ENCODE measurements around the gene VSTM2B. TPM values are rescaled to one million over a fixed set of nuclear protein-coding genes. Genes with fewer than 3 reads are reported as not detected.

The VSTM2B gene
- total RNA-seq, 1 experiment from 2014 or later = not detected

DNA sequence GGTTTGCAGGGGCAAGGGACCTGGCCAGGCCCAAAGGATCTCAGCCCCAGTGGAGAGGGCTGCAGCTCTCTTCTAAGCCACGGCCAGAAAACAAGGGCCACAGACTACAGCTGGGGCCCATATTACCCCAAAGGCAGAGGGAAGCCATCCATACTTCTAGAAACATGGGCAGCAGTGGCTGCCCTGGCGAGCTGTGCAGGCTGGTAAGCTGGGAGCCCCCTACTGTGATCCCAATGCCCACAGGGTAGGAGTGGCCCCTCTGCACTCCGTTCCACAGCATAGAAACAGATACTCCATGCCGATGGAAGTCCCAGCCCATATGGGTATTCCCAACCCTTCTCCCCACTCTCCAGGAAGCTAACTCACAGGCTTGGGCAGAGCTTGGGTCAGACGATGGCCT lies 25.1 kb downstream of the VSTM2B start:
- Histone ChIP-seq H3K9me3 (ENCODE audit: insufficient read depth, low read depth) (no peaks in the 10 kb centered on the region), H4K20me1 (ENCODE audit: insufficient read depth) (no peaks in the 10 kb centered on the region), H3K27ac (no peak overlapping the region), H3K4me3 (no peak overlapping the region), H3K79me2 (ENCODE audit: low read depth) (no peaks in the 10 kb centered on the region), H3K4me1 (replicated peaks; ENCODE audit: insufficient read depth) (no peaks in the 10 kb centered on the region), H3K4me2 (no peak overlapping the region), H3K9me2 (ENCODE audit: insufficient read depth) (no peaks in the 10 kb centered on the region), H2AFZ (no peak overlapping the region), H3K36me3 (ENCODE audit: low read depth) (no peaks in the 10 kb centered on the region), H3F3A (ENCODE audit: insufficient read depth, low read depth) (no peaks in the 10 kb centered on the region), H3K27me3 (ENCODE audit: insufficient read depth, low read depth) (peaks cover 70% of the 10 kb centered on the region)
- BruUV-seq (replicated peaks) = no TSS peak
- TF ChIP-seq CTCF (conservative IDR thresholded peaks at IDR 0.05) (no peak), EZH2 (IDR thresholded peaks at IDR 0.05; ENCODE audit: low read depth) (no peak)
- CTCF ChIA-PET = no interaction called here
- DNase-seq = no peak
- POLR2A ChIA-PET (ENCODE audit: unreplicated experiment) = interaction anchor here (0.8 kb wide), 1 partner anchor 55 kb away, joined by 4 read pairs; the partner anchor contains the start of gene POP4
- intact Hi-C loops (cut with micrococcal nuclease; ENCODE audit: unreplicated experiment) = no loop called here

GRCh38 chr19:29551774-29552173 lies 26.0 kb downstream of the VSTM2B start:
- no TSS peak for BruUV-seq (replicated peaks)
- Histone ChIP-seq H3K9me3 (ENCODE audit: insufficient read depth, low read depth) (no peaks in the 10 kb centered on the region), H3K4me3 (no peak overlapping the region), H3K79me2 (ENCODE audit: low read depth) (no peaks in the 10 kb centered on the region), H2AFZ (no peak overlapping the region), H3K4me2 (no peak overlapping the region), H3K36me3 (ENCODE audit: low read depth) (no peaks in the 10 kb centered on the region), H3F3A (ENCODE audit: insufficient read depth, low read depth) (no peaks in the 10 kb centered on the region), H3K4me1 (replicated peaks; ENCODE audit: insufficient read depth) (no peaks in the 10 kb centered on the region), H3K9me2 (ENCODE audit: insufficient read depth) (no peaks in the 10 kb centered on the region), H3K27me3 (ENCODE audit: insufficient read depth, low read depth) (peaks cover 68% of the 10 kb centered on the region), H3K27ac (no peak overlapping the region), H4K20me1 (ENCODE audit: insufficient read depth) (no peaks in the 10 kb centered on the region)
- ChIA-PET POLR2A (ENCODE audit: unreplicated experiment) (interaction anchor here (0.8 kb wide), 1 partner anchor 54 kb away, joined by 4 read pairs; the partner anchor contains the start of gene POP4), CTCF (no interaction called here)
- no peak for TF ChIP-seq EZH2 (IDR thresholded peaks at IDR 0.05; ENCODE audit: low read depth)
- TF ChIP-seq CTCF (conservative IDR thresholded peaks at IDR 0.05) = no peak
- intact Hi-C loops (cut with micrococcal nuclease; ENCODE audit: unreplicated experiment) = no loop called here
- DNase-seq = no peak

GRCh38 chr19:29552454-29553280 lies 26.9 kb downstream of the VSTM2B start:
- no peak overlapping the region for H3K4me3 ChIP-seq

More at GRCh38 chr19:29552454-29553280, 26.9 kb downstream of the VSTM2B start:
- Histone ChIP-seq H3K9me2 (ENCODE audit: insufficient read depth) (no peaks in the 10 kb centered on the region), H3F3A (ENCODE audit: insufficient read depth, low read depth) (no peaks in the 10 kb centered on the region), H3K36me3 (ENCODE audit: low read depth) (no peaks in the 10 kb centered on the region), H3K9me3 (ENCODE audit: insufficient read depth, low read depth) (no peaks in the 10 kb centered on the region), H4K20me1 (ENCODE audit: insufficient read depth) (no peaks in the 10 kb centered on the region), H3K4me2 (no peak overlapping the region), H3K27ac (no peak overlapping the region), H3K4me1 (replicated peaks; ENCODE audit: insufficient read depth) (no peaks in the 10 kb centered on the region), H3K27me3 (ENCODE audit: insufficient read depth, low read depth) (peaks cover 59% of the 10 kb centered on the region), H2AFZ (no peak overlapping the region), H3K79me2 (ENCODE audit: low read depth) (no peaks in the 10 kb centered on the region)
- BruUV-seq (replicated peaks) = no TSS peak
- no peak for DNase-seq
- intact Hi-C loops (cut with micrococcal nuclease; ENCODE audit: unreplicated experiment) = no loop called here
- CTCF ChIA-PET = no interaction called here
- no peak for TF ChIP-seq CTCF (conservative IDR thresholded peaks at IDR 0.05)
- no peak for TF ChIP-seq EZH2 (IDR thresholded peaks at IDR 0.05; ENCODE audit: low read depth)
- POLR2A ChIA-PET (ENCODE audit: unreplicated experiment) = no interaction called here
